DND-41 (cell line): ENCODE data around the gene TESPA1.
A peak's percentile ranks its signal among the peaks of the same experiment; 100 is the strongest.

ENCODE experiments used
- ATAC-seq: fragments of 200-7000 bp; cut with Tn5 transposase; 3 replicates; pipeline ENCODE4 v1.9.1; 2021; ENCODE audit warnings: low read depth; ENCODE audit not compliant: insufficient read depth
- DNase-seq: peaks from one replicate; pipeline ENCODE4 v3.0.0-alpha.2; 2020
- H2AFZ ChIP-seq: 2 replicates; pipeline ENCODE4 v1.6.0; 2012; ENCODE audit warnings: low read depth, low read length
- H3K27ac ChIP-seq: 2 replicates; pipeline ENCODE4 v1.5.1; 2012; ENCODE audit warnings: low read length, inconsistent platforms
- H3K27me3 ChIP-seq: fragments of 200-600 bp; sonication (generic); 2 replicates; pipeline ENCODE4 v1.6.0; 2012; ENCODE audit warnings: low read length, mild to moderate bottlenecking, inconsistent platforms; ENCODE audit not compliant: insufficient read depth, poor library complexity
- H3K36me3 ChIP-seq: 2 replicates; pipeline ENCODE4 v1.5.1; 2012; ENCODE audit warnings: low read length, inconsistent platforms; ENCODE audit not compliant: insufficient read depth
- H3K4me1 ChIP-seq: 2 replicates; pipeline ENCODE4 v1.5.1; 2012; ENCODE audit warnings: mild to moderate bottlenecking, low read length; ENCODE audit not compliant: insufficient read depth
- H3K4me2 ChIP-seq: 2 replicates; pipeline ENCODE4 v1.6.0; 2012; ENCODE audit warnings: mild to moderate bottlenecking, moderate library complexity, low read length, inconsistent platforms; ENCODE audit not compliant: insufficient read depth
- H3K4me3 ChIP-seq, 2 experiments: fragments of 200-600 bp in 1 of 2; shearing (Covaris generic) in 1 of 2; 2 replicates each; pipeline ENCODE4 v1.5.1; 2012 to 2016; ENCODE audit warnings: inconsistent platforms in 2 of 2, low read length in 2 of 2, mild to moderate bottlenecking in 2 of 2, low read depth in 1 of 2, moderate library complexity in 1 of 2
- H3K79me2 ChIP-seq: 2 replicates; pipeline ENCODE4 v1.6.0; 2012; ENCODE audit warnings: low read length, inconsistent platforms; ENCODE audit not compliant: insufficient read depth
- H3K9ac ChIP-seq: 2 replicates; pipeline ENCODE4 v1.6.0; 2012; ENCODE audit warnings: low read depth, mild to moderate bottlenecking, inconsistent platforms, low read length, moderate library complexity
- H3K9me3 ChIP-seq: 2 replicates; pipeline ENCODE4 v1.5.1; 2012; ENCODE audit warnings: low read length, moderate library complexity, mild to moderate bottlenecking, inconsistent platforms; ENCODE audit not compliant: insufficient read depth, severe bottlenecking
- H4K20me1 ChIP-seq: 2 replicates; pipeline ENCODE4 v1.6.0; 2012; ENCODE audit warnings: low read length; ENCODE audit not compliant: insufficient read depth
- CTCF ChIP-seq: IDR thresholded peaks from 2 replicates; pipeline ENCODE4 v1.5.1; 2012; ENCODE audit warnings: borderline replicate concordance, low read length, moderate library complexity, mild to moderate bottlenecking; ENCODE audit not compliant: poor library complexity, severe bottlenecking; ENCODE audit errors: extremely low read depth
- EZH2 ChIP-seq: IDR thresholded peaks from 3 replicates; pipeline ENCODE4 v1.6.1; 2012; ENCODE audit warnings: borderline replicate concordance, low read depth, mild to moderate bottlenecking, moderate library complexity, low read length, inconsistent platforms; ENCODE audit not compliant: severe bottlenecking

TESPA1 gene

GRCh38 chr12:54954228-54954627 is 30.3 kb downstream of the TESPA1 start:
- TF ChIP-seq CTCF (no peak), EZH2 (no peak)
- H3K27ac ChIP-seq: no peak overlapping the region
- DNase-seq (no peak), ATAC-seq (no peak)
- peaks cover 73% of the 10 kb centered on the region for H3K36me3 ChIP-seq
- no peak overlapping the region for H3K4me2 ChIP-seq
- peaks cover 7% of the 10 kb centered on the region; the same call in 1 of the 2 replicates for H3K4me1 ChIP-seq
- no peaks in the 10 kb centered on the region for H3K9me3 ChIP-seq
- H3K79me2 ChIP-seq: no peaks in the 10 kb centered on the region
- H3K27me3 ChIP-seq: no peaks in the 10 kb centered on the region
- no peak overlapping the region for H3K9ac ChIP-seq
- no peak overlapping the region for H3K4me3 ChIP-seq
- no peak overlapping the region for H2AFZ ChIP-seq
- H4K20me1 ChIP-seq: no peaks in the 10 kb centered on the region

- Histone ChIP-seq H3K27me3 (no peaks in the 10 kb centered on the region), H3K36me3 (peaks cover 44% of the 10 kb centered on the region), H3K4me2 (no peak overlapping the region), H2AFZ (no peak overlapping the region), H3K4me1 (no peaks in the 10 kb centered on the region), H4K20me1 (no peaks in the 10 kb centered on the region), H3K9ac (no peak overlapping the region), H3K9me3 (no peaks in the 10 kb centered on the region), H3K79me2 (no peaks in the 10 kb centered on the region), H3K27ac (no peak overlapping the region), H3K4me3 (no peak overlapping the region)
- DNase-seq (no peak), ATAC-seq (0 out of 3 replicates have a peak, but pooled peaks have one; percentile 22)
- TF ChIP-seq CTCF: no peak
- TF ChIP-seq EZH2: no peak
These were observed 34.4 kb downstream of the TESPA1 start for GRCh38 chr12:54950071-54950727.

- Histone ChIP-seq H3K36me3 (peaks cover 34% of the 10 kb centered on the region), H3K79me2 (no peaks in the 10 kb centered on the region), H3K9ac (no peak overlapping the region), H3K27ac (no peak overlapping the region), H3K4me1 (no peaks in the 10 kb centered on the region), H3K27me3 (no peaks in the 10 kb centered on the region), H2AFZ (no peak overlapping the region), H4K20me1 (no peaks in the 10 kb centered on the region), H3K4me2 (no peak overlapping the region), H3K9me3 (no peaks in the 10 kb centered on the region), H3K4me3 (no peak overlapping the region)
- DNase-seq (no peak), ATAC-seq (no peak)
- TF ChIP-seq CTCF: no peak
- no peak for TF ChIP-seq EZH2
These were observed 35.4 kb downstream of the TESPA1 start for GRCh38 chr12:54949073-54949711.
